LNCAP (cell line): ENCODE data around the gene SIRT5.

Experiments
- CTCF ChIP-seq: fragments of 450-650 bp; IDR thresholded peaks from 2 replicates; pipeline ENCODE4 v1.5.1; 2017; ENCODE audit warnings: mild to moderate bottlenecking

SIRT5 gene

GRCh38 chr6:13566500-13566899 is 7.9 kb upstream of the SIRT5 start:
- no peak for TF ChIP-seq CTCF

- no peak for TF ChIP-seq CTCF
Observed at GRCh38 chr6:13568970-13569369, 5.4 kb upstream of the SIRT5 start.

GRCh38 chr6:13572240-13572639 is 2.2 kb upstream of the SIRT5 start:
- TF ChIP-seq CTCF: no peak

GRCh38 chr6:13572951-13573654 is 1.3 kb upstream of the SIRT5 start:
- TF ChIP-seq CTCF: no peak

GRCh38 chr6:13573669-13574110 is 711 bp upstream of the SIRT5 start:
- TF ChIP-seq CTCF: no peak

- TF ChIP-seq CTCF: peak; percentile 48; the same call in 1 of the 2 replicates
Observed at GRCh38 chr6:13574149-13574570, 241 bp upstream of the SIRT5 start.

GRCh38 chr6:13575377-13575775 is 975 bp downstream of the SIRT5 start:
- TF ChIP-seq CTCF: peak; percentile 67

- TF ChIP-seq CTCF: no peak
Observed at GRCh38 chr6:13576017-13576416, 1.6 kb downstream of the SIRT5 start.
